Stimulated activated CD4-positive, alpha-beta T cell treated with anti-CD3 and anti-CD28 coated beads, Interleukin-1b, Interleukin-23, amount 100 ng/mL, for 24 hours (primary cell): ENCODE data around the gene FAM25A.
"Not testable (repeated sequence)": the region's sequence is repeated elsewhere in the genome, so short reads cannot be mapped to it uniquely, and the experiment has no call there.

ENCODE experiments used
- DNase-seq, 4 experiments: peaks; one replicate each; pipeline ENCODE4 v3.0.0-alpha.2; 2020; ENCODE audit warnings: low read depth in 4 of 4, low spot score in 1 of 4

Gene FAM25A

GRCh38 chr10:87020056-87020455, at the start of gene FAM25A:
FAM25A (plus strand) TSS chr10:87020294; CDS start chr10:87020325, 31 bp downstream.
- DNase-seq, result not testable (repeated sequence)

GRCh38 chr10:86970982-86971231, 49.2 kb upstream of the FAM25A start:
- no peak for DNase-seq

- DNase-seq, result peak; percentile 53 to 79 (median 72)
These were observed 48.7 kb upstream of the FAM25A start for GRCh38 chr10:86971232-86971991.

DNA sequence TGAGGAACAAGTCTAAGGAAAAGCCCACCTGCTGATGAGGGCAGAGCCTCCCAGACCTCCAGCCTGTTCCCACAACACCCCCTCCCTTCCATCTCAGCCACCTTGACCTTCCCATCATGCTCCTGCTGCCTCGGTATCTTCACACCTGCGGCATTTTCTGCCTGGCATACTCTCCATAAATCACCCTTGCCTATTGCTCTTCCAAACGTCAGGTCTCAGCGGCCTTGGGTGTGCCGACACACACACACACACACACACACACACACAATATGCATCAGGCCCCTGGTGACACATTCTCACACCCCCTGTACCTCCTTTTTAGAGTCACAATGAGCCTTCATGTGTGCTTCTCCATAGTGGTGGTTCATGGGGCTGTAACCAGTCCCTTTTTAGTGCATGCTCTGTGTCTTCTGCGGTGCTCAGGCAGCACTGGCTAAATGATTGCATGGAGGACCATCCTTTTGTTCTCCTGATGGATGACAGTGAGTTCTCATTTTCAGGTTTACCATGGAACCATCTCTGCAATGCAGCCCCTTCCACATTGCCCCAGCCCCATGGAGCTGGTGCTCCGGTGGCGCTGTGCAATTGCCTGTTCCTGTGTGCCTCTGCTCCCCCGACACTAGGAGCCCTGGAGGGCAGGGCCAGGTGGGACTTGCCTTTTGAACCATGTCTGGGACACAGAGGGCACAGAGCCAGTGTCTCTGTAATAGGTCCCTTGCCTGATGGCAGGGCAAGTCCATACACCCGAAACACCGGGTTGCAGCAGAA, 47.3 kb upstream of the FAM25A start:
- no peak for DNase-seq

DNA sequence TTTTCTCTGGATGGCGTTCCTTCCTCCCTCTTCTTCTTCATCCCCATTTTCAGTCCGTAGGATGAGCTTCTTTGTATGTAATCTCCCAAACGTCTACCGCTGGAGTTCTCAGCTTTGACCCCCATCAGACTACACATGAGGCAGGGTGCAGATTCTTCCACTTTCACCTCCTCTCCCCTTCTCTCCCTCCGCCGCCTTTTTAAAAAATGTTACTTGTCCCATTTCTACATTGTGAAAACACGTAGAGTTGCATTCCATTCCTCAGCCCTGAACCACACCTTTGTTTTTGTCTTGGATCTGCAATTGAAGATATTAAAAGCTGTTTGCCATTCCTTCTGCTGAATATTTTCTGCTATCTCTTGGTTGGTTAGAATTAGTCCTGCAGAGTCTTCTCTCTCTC, 45.6 kb upstream of the FAM25A start:
- no peak for DNase-seq

GRCh38 chr10:86976362-86977056, 43.6 kb upstream of the FAM25A start:
- no peak for DNase-seq

GRCh38 chr10:86978457-86978856, 41.6 kb upstream of the FAM25A start:
- not testable (repeated sequence) for DNase-seq

- no peak for DNase-seq
These were observed 40.7 kb upstream of the FAM25A start for GRCh38 chr10:86979296-86979818.

DNA sequence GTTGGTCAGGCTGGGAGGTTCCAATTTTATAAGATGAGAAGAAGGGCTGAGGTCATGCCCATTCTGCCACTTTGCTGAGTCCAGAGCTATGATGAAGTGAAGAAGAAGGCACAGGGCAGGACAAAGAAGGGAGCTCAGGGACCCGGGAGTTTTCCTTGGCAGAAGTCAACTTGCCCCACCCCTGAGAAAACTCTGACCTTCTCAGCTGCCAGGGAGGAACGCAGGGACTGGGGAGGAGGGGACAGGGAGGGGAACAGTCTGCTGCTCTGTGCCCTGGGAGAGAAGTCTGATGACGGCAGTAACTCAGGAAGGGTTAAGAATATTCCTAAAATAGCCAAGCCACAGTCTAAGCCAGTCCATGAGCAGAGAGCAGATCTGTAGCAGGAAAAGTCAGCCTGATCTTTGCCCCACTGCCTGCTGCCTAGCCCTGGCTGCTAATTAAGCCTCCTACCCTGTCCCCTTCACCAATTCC, 40.1 kb upstream of the FAM25A start:
- DNase-seq, result no peak

DNA sequence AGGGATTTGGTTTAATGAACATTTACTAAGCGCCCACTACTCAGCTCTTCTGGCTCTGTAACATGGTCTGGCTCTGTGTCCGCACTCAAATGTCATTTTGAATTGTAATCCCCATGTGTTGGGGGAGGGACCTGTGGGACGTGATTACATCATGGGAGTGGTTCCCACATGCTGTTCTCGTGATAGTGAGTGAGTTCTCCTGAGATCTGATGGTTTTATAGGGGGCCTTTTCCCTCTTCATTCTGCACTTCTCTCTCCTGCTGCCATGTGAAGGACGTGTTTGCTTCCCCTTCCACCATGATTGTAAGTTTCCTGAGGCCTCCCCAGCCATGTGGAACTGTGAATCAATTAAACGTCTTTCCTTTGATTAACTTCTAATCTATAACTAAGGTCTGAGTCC, 39.1 kb upstream of the FAM25A start:
- not testable (repeated sequence) for DNase-seq

DNA sequence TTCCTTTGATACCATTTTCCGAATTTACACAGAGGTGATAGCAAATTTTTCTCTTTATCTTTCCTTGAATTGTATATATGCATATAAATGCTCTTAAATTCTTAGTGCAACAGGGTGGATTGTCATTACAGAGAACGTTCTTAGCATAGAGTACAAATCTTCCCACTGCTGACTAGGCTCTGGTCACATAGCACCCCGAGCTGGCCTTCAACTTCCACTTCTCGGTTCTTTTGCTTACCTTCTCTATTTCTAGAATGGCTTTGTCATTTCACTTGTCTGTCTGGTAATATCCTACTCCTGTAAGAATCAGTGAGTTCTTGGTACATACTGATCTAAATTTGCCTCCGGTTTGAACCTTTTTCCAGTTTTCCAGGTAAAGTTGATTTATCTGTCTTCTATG, 38.4 kb upstream of the FAM25A start:
- no peak for DNase-seq

GRCh38 chr10:86984498-86984897, 35.6 kb upstream of the FAM25A start:
- DNase-seq, result not testable (repeated sequence)

- no peak for DNase-seq
These were observed 31.6 kb upstream of the FAM25A start for GRCh38 chr10:86988520-86988919.

GRCh38 chr10:86991362-86991761, 28.7 kb upstream of the FAM25A start:
- DNase-seq, result not testable (repeated sequence)

GRCh38 chr10:86992456-86992855, 27.6 kb upstream of the FAM25A start:
- DNase-seq, result no peak

GRCh38 chr10:86992929-86993328, 27.2 kb upstream of the FAM25A start:
- DNase-seq, result no peak

DNA sequence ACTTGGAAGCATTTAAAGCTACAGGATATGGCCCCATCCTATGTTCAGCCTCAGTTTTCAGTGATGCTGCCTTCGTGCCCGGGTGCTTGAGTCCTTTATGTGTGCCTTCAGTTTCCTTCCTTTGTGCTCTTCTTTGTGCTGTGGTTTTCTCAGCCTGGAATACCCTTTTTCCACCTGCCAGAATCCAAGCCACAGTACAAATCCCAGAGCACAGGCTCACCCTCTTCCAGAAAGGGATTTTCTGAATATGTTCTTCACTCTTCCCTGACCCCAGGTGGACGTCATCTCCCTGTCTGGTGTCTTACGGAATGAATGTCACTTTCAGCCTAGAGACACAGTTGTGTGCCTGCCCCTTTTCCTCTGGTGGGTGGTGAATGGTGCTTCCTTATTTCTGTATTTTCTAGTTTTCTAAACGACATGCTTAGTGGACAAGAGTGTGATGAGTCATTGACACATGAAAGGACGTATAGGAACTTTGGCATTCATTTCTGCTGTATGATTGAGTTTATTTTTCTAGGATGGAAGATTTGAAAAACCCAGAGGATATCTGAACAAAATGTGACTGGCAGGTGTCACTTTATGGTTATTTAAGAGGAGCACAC, 20.2 kb upstream of the FAM25A start:
- not testable (repeated sequence) for DNase-seq

DNA sequence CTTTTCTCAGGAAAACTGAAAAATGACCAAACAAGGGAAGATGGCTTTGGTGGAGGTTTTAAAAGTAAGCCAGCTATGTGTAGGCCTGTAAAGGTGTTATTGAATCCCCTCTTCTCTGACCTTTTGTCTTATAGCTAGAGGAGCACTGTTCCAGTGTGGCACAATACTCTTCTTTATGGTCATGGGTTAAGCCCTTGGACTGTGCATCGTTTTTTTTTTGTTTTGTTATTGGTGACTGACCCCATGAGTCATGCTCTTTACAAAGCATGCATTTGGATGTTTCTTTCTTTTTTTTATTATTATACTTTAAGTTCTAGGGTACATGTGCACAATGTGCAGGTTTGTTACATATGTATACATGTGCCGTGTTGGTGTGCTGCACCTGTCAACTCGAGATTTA, 19.6 kb upstream of the FAM25A start:
- no peak for DNase-seq

DNA sequence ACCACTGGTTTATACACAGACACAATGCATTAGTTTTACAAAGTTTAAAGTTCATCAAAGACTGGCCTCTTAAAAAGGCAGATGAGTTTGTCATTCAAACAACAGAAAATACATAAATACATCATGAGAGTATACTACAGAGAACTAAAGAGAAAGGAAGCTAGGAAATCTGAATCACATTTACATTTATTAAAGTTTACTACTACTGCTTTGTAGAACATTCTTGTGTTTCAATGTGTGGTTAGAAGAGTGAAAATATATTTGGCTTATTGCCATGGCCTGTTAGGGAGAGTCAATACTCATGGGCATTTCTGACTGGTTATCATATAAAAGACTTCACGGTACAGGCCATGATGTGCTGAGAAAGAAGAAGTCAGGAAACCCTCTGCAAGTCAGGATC, 13.0 kb upstream of the FAM25A start:
- DNase-seq, result not testable (repeated sequence)

DNA sequence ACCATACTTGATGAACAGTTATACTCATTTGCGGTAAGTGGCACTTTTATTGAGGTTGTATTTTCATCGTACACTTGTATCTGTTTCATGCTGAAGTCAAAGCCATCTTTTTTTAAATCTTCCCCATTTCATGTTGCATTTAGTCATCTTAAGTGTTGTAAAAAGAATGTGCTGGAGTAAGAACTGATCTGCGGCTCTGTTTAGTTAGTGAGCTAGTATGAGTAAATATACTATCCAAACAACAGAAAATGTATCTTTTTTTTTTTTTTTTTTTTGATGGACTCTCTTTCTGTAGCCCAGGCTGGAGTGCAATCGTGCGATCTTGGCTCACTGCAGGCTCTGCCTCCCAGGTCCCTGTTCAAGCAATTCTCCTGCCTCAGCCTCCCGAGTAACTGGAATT, 12.4 kb upstream of the FAM25A start:
- DNase-seq, result not testable (repeated sequence)

DNA sequence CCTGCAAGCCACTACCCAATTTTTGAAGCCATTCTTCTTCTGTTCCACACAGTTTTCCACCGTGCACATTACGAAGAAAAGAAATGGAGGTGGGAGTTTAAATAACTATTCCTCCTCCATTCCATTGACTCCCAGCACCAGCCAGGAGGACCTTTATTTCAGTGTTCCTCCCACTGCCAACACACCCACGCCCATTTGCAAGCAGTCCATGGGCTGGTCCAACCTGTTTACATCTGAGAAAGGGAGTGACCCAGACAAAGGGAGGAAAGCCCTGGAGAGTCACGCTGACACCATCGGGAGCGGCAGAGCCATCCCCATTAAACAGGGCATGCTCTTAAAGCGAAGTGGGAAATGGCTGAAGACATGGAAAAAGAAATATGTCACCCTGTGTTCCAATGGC, 11.8 kb upstream of the FAM25A start:
- DNase-seq, result not testable (repeated sequence)
